HFF-Myc (cell line): Measurements from ENCODE around the gene PNPLA7.

ENCODE experiments used
- DNase-seq: peaks from one replicate; pipeline ENCODE4 v3.0.0-alpha.2; 2011; ENCODE audit warnings: low read depth; ENCODE audit errors: extremely low read depth
- H3K4me3 ChIP-seq: replicated peaks from 2 replicates; pipeline ENCODE4 v1.5.1; 2011; ENCODE audit warnings: low read depth, mild to moderate bottlenecking, control low read depth, low read length
- CTCF ChIP-seq: IDR thresholded peaks from 2 replicates; pipeline ENCODE4 v1.5.1; 2012; ENCODE audit warnings: mild to moderate bottlenecking, low read depth, low read length, control low read depth; ENCODE audit errors: missing control alignments

Gene PNPLA7

GRCh38 chr9:137459601-137460362 is 90.4 kb downstream of the PNPLA7 start:
- no peak for DNase-seq
- H3K4me3 ChIP-seq: peak overlapping the region; percentile 17; the same call in 1 of the 2 replicates
- TF ChIP-seq CTCF: no peak

DNA sequence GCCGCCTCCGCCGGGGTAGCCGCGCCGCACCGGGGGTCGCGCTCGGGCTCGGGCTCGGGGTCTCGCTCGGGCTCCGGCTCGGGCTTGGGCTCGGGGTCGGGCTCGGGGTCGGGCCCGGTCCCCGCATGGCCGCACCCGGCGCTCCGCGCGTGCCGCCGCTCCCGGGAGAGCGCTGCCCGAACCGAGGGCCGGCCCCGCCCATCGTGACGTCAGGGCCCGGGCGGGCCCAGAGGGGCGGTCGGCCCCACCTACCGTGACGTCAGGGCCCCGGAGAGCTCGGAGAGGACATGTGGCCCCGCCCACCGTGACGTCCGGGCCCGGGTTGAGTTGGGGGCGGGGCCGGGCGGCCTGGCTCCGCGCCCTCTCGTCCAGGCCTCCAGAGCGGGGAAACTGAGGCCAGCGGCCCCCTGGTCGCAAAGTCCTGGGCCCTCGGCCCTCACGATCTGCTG is 91.0 kb downstream of the PNPLA7 start, which contains the start of gene NSMF:
NSMF (minus strand) TSS at position 183 of the 449 bp plus-strand sequence. CDS start 232 bp downstream, outside the sequence.
- no peak for DNase-seq
- peak within 1 kb of the TSS; percentile 82 for H3K4me3 ChIP-seq
- no peak for TF ChIP-seq CTCF

DNA sequence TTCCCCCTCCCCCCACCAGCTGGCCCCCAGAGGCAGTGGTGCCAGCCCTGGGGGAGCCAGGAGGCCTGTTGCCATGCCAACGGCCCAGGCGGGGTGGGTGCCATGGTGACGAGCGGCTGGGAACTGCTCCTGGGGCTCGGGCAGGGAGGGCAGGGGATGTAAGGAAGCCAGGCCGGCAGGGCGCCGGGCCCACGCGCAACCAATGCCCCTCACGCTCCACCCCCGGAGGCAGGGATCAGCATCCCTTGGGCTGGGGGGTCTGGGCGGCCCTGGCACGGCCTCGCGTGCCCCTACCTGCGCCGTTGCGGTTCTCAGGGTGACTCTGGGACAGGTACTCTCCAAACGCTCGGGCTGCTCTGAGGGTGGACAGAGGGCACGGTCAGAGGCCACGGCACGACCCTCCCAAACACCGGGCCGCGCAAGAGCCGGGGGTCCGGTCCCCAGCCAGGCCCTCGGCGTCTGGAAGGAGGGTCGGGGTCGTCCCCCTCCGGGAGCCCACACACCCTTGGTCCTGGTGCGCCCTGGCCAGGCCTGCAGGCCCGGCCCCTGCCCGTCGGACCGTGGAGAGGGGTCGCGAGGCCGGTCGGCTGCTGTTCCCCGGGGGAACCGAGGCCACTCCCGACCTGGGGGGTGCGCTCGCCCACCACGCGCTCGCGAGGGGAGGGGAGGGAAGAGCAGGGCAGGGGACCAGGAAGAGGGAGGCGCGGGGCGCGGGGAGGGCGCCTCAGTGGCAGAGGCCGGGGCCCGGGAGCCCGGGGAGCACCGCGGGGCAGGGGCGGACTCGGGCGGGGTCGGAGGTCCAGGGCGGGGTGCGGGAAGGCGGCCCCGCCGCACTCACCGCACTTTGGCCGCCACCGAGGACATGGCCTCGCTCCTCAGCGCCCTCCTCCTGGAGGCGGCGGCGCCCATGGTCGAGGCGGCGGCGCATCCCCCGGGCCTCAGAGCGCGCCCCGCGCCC is 91.7 kb downstream of the PNPLA7 start:
- peak overlapping the region; percentile 82 for H3K4me3 ChIP-seq
- TF ChIP-seq CTCF: no peak
- DNase-seq: no peak

GRCh38 chr9:137457406-137458193 is 92.6 kb downstream of the PNPLA7 start:
- peak overlapping the region; percentile 82 for H3K4me3 ChIP-seq
- TF ChIP-seq CTCF: no peak
- no peak for DNase-seq

DNA sequence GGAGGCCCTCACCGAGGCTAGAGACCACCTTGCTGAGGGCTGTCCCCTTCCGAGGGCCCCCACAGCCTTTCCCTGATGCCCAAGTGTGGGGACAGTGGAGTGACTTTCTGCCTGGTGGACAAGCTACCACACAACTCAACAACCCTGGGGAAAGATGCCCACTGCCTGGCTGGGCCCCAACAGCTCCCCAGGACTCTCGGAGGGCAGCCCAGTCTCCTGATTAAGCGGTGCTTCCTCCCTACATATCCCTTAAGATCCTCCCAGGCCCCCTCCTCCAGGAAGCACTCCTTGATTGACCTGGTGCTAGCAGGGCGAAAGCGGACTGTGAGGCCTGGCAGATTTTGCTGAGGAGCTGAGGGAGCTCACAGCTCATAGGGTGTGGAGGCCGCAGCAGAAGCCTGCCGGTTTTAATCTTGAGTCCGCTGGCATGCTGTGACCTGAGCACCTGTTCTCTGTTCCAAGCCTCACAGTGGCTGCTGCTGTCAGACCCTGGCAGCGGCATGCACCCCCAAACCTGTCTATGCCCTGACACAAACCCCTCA is 93.3 kb downstream of the PNPLA7 start:
- DNase-seq: no peak
- TF ChIP-seq CTCF: no peak
- H3K4me3 ChIP-seq: peak overlapping the region; percentile 82
